ENCODE data around the gene SFT2D3. TPM values are rescaled to one million over a fixed set of nuclear protein-coding genes. Genes with fewer than 3 reads are reported as not detected.
A peak's percentile ranks its signal among the peaks of the same experiment; 100 is the strongest.

Gene SFT2D3
- total RNA-seq, 2 donors from 2014 or later = 5.5 to 10.1 TPM

- Histone ChIP-seq H3K9me3 (ENCODE audit: control insufficient read depth, low read length) (no peaks in the 10 kb centered on the region), H3K27ac (ENCODE audit: low read depth, low read length) (peak overlapping the region; percentile 19), H3K4me1 (ENCODE audit: control insufficient read depth, insufficient read depth, low read length) (no peaks in the 10 kb centered on the region), H3K27me3 (ENCODE audit: control insufficient read depth, insufficient read depth, low read length, poor library complexity, severe bottlenecking) (no peaks in the 10 kb centered on the region), H3K9ac (ENCODE audit: extremely low read depth, low read length, poor library complexity, severe bottlenecking) (no peak overlapping the region), H3K4me3 (ENCODE audit: low read length) (no peak overlapping the region), H3K36me3 (ENCODE audit: control insufficient read depth, insufficient read depth, low read length) (peaks cover 70% of the 10 kb centered on the region)
- H3K4me3 Mint-ChIP-seq = no peak overlapping the region
- H3K36me3 Mint-ChIP-seq (ENCODE audit: low read depth) = peaks cover 55% of the 10 kb centered on the region
- DNase-seq = no peak
- no peaks in the 10 kb centered on the region for H3K27me3 Mint-ChIP-seq (ENCODE audit: insufficient read depth)
- H3K9me3 Mint-ChIP-seq = no peaks in the 10 kb centered on the region
- H3K27ac Mint-ChIP-seq = no peak overlapping the region
- H3K4me1 Mint-ChIP-seq = no peaks in the 10 kb centered on the region
- TF ChIP-seq, protein P1, sequence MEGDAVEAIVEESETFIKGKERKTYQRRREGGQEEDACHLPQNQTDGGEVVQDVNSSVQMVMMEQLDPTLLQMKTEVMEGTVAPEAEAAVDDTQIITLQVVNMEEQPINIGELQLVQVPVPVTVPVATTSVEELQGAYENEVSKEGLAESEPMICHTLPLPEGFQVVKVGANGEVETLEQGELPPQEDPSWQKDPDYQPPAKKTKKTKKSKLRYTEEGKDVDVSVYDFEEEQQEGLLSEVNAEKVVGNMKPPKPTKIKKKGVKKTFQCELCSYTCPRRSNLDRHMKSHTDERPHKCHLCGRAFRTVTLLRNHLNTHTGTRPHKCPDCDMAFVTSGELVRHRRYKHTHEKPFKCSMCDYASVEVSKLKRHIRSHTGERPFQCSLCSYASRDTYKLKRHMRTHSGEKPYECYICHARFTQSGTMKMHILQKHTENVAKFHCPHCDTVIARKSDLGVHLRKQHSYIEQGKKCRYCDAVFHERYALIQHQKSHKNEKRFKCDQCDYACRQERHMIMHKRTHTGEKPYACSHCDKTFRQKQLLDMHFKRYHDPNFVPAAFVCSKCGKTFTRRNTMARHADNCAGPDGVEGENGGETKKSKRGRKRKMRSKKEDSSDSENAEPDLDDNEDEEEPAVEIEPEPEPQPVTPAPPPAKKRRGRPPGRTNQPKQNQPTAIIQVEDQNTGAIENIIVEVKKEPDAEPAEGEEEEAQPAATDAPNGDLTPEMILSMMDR (conservative IDR thresholded peaks at IDR 0.05) = no peak
- WGBS, 2 experiments (ENCODE audit: insufficient coverage in 1 of 2, insufficient read length in 1 of 2) = 89 to 94% methylated on average over 4 of the region's 5 CpGs
These were observed 32.7 kb downstream of the SFT2D3 start for GRCh38 chr2:127733816-127734537.

DNA sequence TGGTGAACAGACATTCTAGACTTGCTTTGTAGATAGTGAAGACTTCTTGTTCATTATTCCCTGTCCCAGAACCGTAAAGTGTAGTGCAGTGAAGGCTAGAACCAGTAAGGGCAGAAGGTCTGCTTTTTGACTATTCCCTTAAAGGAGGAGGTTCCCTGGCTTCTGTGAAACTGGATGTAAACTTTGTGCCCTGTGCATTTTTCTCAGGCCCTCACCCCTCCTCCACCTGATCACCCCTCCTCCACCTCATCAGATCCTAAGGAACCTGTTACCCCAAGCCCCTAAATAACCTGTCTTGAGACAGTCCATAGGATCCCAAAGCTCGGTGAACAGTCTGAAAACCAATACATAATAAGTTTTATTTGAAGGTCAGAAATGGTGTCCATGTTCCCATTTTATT is 33.7 kb downstream of the SFT2D3 start:
- WGBS, 2 experiments (ENCODE audit: insufficient coverage in 1 of 2, insufficient read length in 1 of 2) = 100% methylated on average over 2 of the region's 2 CpGs
- H3K9me3 Mint-ChIP-seq = no peaks in the 10 kb centered on the region
- H3K4me3 Mint-ChIP-seq = no peak overlapping the region
- H3K27me3 Mint-ChIP-seq (ENCODE audit: insufficient read depth) = no peaks in the 10 kb centered on the region
- TF ChIP-seq, protein P1 (conservative IDR thresholded peaks at IDR 0.05) = no peak
- Histone ChIP-seq H3K27ac (ENCODE audit: low read depth, low read length) (no peak overlapping the region), H3K27me3 (ENCODE audit: control insufficient read depth, insufficient read depth, low read length, poor library complexity, severe bottlenecking) (no peaks in the 10 kb centered on the region), H3K9me3 (ENCODE audit: control insufficient read depth, low read length) (no peaks in the 10 kb centered on the region), H3K36me3 (ENCODE audit: control insufficient read depth, insufficient read depth, low read length) (peaks cover 81% of the 10 kb centered on the region), H3K9ac (ENCODE audit: extremely low read depth, low read length, poor library complexity, severe bottlenecking) (no peak overlapping the region), H3K4me1 (ENCODE audit: control insufficient read depth, insufficient read depth, low read length) (no peaks in the 10 kb centered on the region), H3K4me3 (ENCODE audit: low read length) (no peak overlapping the region)
- peaks cover 51% of the 10 kb centered on the region for H3K36me3 Mint-ChIP-seq (ENCODE audit: low read depth)
- H3K4me1 Mint-ChIP-seq = no peaks in the 10 kb centered on the region
- DNase-seq = no peak
- H3K27ac Mint-ChIP-seq = no peak overlapping the region

DNA sequence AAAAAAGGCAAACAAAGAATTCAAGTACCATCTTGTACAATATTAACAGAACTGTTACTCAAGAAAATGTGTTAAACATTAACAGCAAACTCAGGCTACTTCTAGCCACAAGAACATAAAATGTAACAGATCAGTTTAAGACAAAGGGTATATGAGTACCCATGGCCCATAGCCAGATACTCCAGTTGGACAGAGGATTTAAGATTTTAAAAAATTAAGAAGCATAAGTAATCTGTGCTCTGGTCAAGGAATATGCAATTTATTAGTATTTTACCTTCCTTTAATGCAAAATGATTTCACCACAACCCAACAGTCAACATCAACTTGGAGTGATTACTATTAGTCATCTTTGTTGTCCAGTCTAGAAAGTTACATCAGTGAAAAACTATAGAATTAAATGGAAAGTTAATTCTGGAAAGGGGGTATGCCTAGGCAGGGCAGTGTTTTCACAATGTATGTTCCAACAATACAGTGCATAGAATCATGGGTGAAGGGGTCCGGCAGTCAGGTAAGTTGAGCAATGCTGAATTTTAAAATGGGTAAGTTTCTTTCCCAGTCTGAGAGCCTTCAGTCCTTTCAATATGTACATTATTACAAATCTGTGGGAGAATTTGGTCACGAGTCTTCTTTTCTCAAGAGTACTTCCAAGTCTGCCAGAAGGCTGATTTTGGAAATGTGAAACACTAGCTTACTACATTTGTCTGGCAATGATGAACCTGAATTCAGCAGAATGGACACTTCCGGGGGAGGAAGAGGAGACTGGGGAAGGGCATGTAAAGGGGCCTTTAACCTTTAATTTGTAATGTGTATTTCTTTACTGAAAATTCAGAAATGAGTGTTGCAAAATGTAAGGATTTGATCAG is 34.5 kb downstream of the SFT2D3 start:
- H3K27ac ChIP-seq (ENCODE audit: low read depth, low read length) = no peak overlapping the region
- H3K27me3 ChIP-seq (ENCODE audit: control insufficient read depth, insufficient read depth, low read length, poor library complexity, severe bottlenecking) = no peaks in the 10 kb centered on the region
- no peaks in the 10 kb centered on the region for H3K9me3 Mint-ChIP-seq
- no peaks in the 10 kb centered on the region for H3K9me3 ChIP-seq (ENCODE audit: control insufficient read depth, low read length)
- H3K36me3 Mint-ChIP-seq (ENCODE audit: low read depth) = peaks cover 49% of the 10 kb centered on the region
- H3K27me3 Mint-ChIP-seq (ENCODE audit: insufficient read depth) = no peaks in the 10 kb centered on the region
- H3K36me3 ChIP-seq (ENCODE audit: control insufficient read depth, insufficient read depth, low read length) = peaks cover 84% of the 10 kb centered on the region
- H3K4me3 ChIP-seq (ENCODE audit: low read length) = no peak overlapping the region
- no peak overlapping the region for H3K4me3 Mint-ChIP-seq
- DNase-seq = no peak
- H3K4me1 ChIP-seq (ENCODE audit: control insufficient read depth, insufficient read depth, low read length) = no peaks in the 10 kb centered on the region
- TF ChIP-seq, protein P1 (conservative IDR thresholded peaks at IDR 0.05) = no peak
- no peaks in the 10 kb centered on the region for H3K4me1 Mint-ChIP-seq
- H3K27ac Mint-ChIP-seq = no peak overlapping the region
- WGBS, 2 experiments (ENCODE audit: insufficient coverage in 1 of 2, insufficient read length in 1 of 2) = 88 to 96% methylated on average over 2 to 3 of the region's 3 CpGs
- no peak overlapping the region for H3K9ac ChIP-seq (ENCODE audit: extremely low read depth, low read length, poor library complexity, severe bottlenecking)

Measured in endodermal cell (in vitro differentiated cells).